ENCODE data around the gene USP2.

USP2 gene

DNA sequence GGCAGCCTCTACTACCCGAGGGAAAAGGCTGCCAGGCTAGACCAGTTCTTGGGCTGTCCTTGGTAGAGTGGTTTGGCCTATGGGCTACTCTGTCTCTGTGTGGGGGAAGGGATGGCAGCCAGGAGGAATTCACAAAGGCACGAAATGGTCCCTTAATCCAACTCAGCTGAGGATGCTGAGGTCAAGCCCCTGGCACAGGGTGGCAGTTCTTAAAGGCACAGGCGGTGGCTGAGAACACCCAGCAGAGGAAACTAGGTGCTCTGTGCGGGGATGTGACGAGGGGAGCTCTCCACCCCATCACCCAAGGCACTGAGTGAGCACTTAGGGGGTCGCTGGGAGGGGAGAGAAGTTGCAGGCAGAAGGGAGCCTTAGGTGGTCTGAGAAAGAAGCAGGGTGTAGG is 34.9 kb downstream of the USP2 start, which contains the start of gene MFRP:
TSS of gene MFRP (minus strand) at position 101 of the 400 bp plus-strand sequence. CDS start 192 bp downstream, outside the sequence.
- no peak within 1 kb of the TSS for H3K27ac ChIP-seq (ENCODE audit: low read depth, low read length)
- H3K4me3 ChIP-seq (ENCODE audit: insufficient read depth, low read length, poor library complexity, severe bottlenecking), result no peak within 1 kb of the TSS
- no peaks in the 10 kb centered on the region for H3K36me3 ChIP-seq (ENCODE audit: low read length)
- H4K20me1 ChIP-seq (ENCODE audit: low read depth, low read length), result no peaks in the 10 kb centered on the region
- H2AFZ ChIP-seq (ENCODE audit: low read depth, low read length, severe bottlenecking), result no peak within 1 kb of the TSS
- no peaks in the 10 kb centered on the region for H3F3A ChIP-seq (ENCODE audit: insufficient read depth)
- no peak within 1 kb of the TSS for H3K9ac ChIP-seq (ENCODE audit: low read length)
- H3K9me2 ChIP-seq (replicated peaks; ENCODE audit: insufficient read depth, low read length), result no peaks in the 10 kb centered on the region
- no peak within 1 kb of the TSS for H3K4me2 ChIP-seq (ENCODE audit: low read depth, low read length, poor library complexity, severe bottlenecking)
- no peaks in the 10 kb centered on the region for H3K9me3 ChIP-seq (ENCODE audit: insufficient read depth, low read length)
- TF ChIP-seq, protein P1, sequence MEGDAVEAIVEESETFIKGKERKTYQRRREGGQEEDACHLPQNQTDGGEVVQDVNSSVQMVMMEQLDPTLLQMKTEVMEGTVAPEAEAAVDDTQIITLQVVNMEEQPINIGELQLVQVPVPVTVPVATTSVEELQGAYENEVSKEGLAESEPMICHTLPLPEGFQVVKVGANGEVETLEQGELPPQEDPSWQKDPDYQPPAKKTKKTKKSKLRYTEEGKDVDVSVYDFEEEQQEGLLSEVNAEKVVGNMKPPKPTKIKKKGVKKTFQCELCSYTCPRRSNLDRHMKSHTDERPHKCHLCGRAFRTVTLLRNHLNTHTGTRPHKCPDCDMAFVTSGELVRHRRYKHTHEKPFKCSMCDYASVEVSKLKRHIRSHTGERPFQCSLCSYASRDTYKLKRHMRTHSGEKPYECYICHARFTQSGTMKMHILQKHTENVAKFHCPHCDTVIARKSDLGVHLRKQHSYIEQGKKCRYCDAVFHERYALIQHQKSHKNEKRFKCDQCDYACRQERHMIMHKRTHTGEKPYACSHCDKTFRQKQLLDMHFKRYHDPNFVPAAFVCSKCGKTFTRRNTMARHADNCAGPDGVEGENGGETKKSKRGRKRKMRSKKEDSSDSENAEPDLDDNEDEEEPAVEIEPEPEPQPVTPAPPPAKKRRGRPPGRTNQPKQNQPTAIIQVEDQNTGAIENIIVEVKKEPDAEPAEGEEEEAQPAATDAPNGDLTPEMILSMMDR (IDR thresholded peaks at IDR 0.05; ENCODE audit: insufficient read depth, low read length, poor library complexity, severe bottlenecking), result no peak
- TF ChIP-seq EZH2phosphoT487 (conservative IDR thresholded peaks at IDR 0.05; ENCODE audit: low read length), result no peak
- no peaks in the 10 kb centered on the region for H3K27me3 ChIP-seq (ENCODE audit: low read length)
- no peaks in the 10 kb centered on the region for H3K79me2 ChIP-seq (ENCODE audit: insufficient read depth, low read length)

DNA sequence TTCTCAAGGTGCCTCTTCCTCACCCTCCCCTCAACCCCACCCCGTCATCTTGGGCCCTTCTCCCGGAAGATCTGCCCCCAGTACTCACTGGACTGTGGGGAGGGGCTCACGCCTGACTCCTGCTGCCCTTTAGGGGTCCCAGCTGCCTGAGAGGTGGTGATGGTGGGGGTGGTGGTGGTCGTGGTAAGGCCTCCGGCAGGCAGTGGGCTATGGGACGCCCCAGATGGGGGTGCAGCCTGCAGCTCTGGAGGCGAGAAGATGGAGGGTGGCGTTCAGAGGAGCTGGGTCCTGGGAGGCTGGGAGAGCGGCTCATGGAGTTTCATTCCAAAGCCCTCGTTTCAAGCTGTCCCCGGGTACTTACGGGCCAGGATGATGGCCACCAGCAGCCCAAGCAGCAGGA is 35.8 kb downstream of the USP2 start:
- no peaks in the 10 kb centered on the region for H3K79me2 ChIP-seq (ENCODE audit: insufficient read depth, low read length)
- no peaks in the 10 kb centered on the region for H3K36me3 ChIP-seq (ENCODE audit: low read length)
- no peak overlapping the region for H3K9ac ChIP-seq (ENCODE audit: low read length)
- H3F3A ChIP-seq (ENCODE audit: insufficient read depth), result no peaks in the 10 kb centered on the region
- H2AFZ ChIP-seq (ENCODE audit: low read depth, low read length, severe bottlenecking), result no peak overlapping the region
- no peaks in the 10 kb centered on the region for H3K27me3 ChIP-seq (ENCODE audit: low read length)
- no peak overlapping the region for H3K27ac ChIP-seq (ENCODE audit: low read depth, low read length)
- H3K4me2 ChIP-seq (ENCODE audit: low read depth, low read length, poor library complexity, severe bottlenecking), result no peak overlapping the region
- TF ChIP-seq, protein P1 (IDR thresholded peaks at IDR 0.05; ENCODE audit: insufficient read depth, low read length, poor library complexity, severe bottlenecking), result no peak
- no peak for TF ChIP-seq EZH2phosphoT487 (conservative IDR thresholded peaks at IDR 0.05; ENCODE audit: low read length)
- no peaks in the 10 kb centered on the region for H4K20me1 ChIP-seq (ENCODE audit: low read depth, low read length)
- no peaks in the 10 kb centered on the region for H3K9me3 ChIP-seq (ENCODE audit: insufficient read depth, low read length)
- H3K9me2 ChIP-seq (replicated peaks; ENCODE audit: insufficient read depth, low read length), result no peaks in the 10 kb centered on the region
- H3K4me3 ChIP-seq (ENCODE audit: insufficient read depth, low read length, poor library complexity, severe bottlenecking), result no peak overlapping the region

DNA sequence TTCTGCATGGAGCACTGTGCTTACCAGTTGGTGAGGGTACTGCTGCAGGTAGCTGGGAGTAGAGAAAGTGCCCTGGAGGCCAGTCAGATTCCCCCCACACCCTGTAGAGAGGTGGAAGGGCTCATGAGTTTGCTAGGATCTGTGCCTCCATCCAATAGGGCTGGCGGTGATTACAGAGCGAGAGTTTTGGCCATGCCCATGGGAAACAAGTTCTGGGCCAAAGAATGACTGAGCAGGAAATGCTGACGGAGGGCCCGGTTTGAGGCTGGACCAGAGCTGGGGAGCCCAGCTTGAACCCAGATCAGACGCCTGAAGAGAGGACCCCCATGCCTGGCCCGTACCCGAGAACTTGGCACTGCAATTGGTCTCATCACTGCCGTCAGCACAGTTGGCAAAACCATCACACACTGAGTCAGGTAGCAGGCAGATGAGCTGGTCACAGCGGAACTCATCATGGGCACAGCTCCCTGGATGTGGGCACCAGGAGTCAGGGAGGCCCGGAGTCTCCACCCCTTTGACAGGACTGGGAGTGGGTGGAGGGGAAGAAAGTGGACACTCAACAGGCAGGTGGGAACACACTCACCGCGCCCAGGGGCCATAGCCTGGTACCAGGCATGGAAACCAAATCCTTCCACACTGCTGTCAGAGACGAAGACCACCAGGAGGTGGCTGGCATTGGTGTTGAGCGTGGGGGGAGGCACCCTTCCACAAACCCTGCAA is 37.0 kb downstream of the USP2 start:
- no peaks in the 10 kb centered on the region for H3K9me3 ChIP-seq (ENCODE audit: insufficient read depth, low read length)
- no peak overlapping the region for H3K4me2 ChIP-seq (ENCODE audit: low read depth, low read length, poor library complexity, severe bottlenecking)
- no peaks in the 10 kb centered on the region for H3F3A ChIP-seq (ENCODE audit: insufficient read depth)
- H4K20me1 ChIP-seq (ENCODE audit: low read depth, low read length), result no peaks in the 10 kb centered on the region
- no peaks in the 10 kb centered on the region for H3K79me2 ChIP-seq (ENCODE audit: insufficient read depth, low read length)
- H2AFZ ChIP-seq (ENCODE audit: low read depth, low read length, severe bottlenecking), result no peak overlapping the region
- no peak overlapping the region for H3K9ac ChIP-seq (ENCODE audit: low read length)
- H3K4me3 ChIP-seq (ENCODE audit: insufficient read depth, low read length, poor library complexity, severe bottlenecking), result no peak overlapping the region
- no peaks in the 10 kb centered on the region for H3K27me3 ChIP-seq (ENCODE audit: low read length)
- TF ChIP-seq EZH2phosphoT487 (conservative IDR thresholded peaks at IDR 0.05; ENCODE audit: low read length), result no peak
- TF ChIP-seq, protein P1 (IDR thresholded peaks at IDR 0.05; ENCODE audit: insufficient read depth, low read length, poor library complexity, severe bottlenecking), result no peak
- H3K36me3 ChIP-seq (ENCODE audit: low read length), result no peaks in the 10 kb centered on the region
- no peaks in the 10 kb centered on the region for H3K9me2 ChIP-seq (replicated peaks; ENCODE audit: insufficient read depth, low read length)
- no peak overlapping the region for H3K27ac ChIP-seq (ENCODE audit: low read depth, low read length)
